K562 treated with DMSO at 1 percent for 24 hours (cell line): ENCODE results near the gene OTX1. TPM values are rescaled to one million over a fixed set of nuclear protein-coding genes. Genes with fewer than 3 reads are reported as not detected.

Experiments used
- total RNA-seq: library from RNA; unstranded; fragments of 300-600 nt; gene quantifications from 2 replicates; pipeline ENCODE4 v1.2.3, GENCODE V29; 2022; ENCODE audit warnings: low read depth; ENCODE audit not compliant: insufficient read depth

OTX1 gene
- total RNA-seq, result 5.5 and 6.3 TPM in 2 replicates

GRCh38 chr2:63050334-63051041 is at the start of gene OTX1:
TSS of gene OTX1 (plus strand) at chr2:63050830. CDS start at chr2:63052991, 2,161 bp downstream.

